ENCODE data around the gene SNPH. TPM values are rescaled to one million over a fixed set of nuclear protein-coding genes. Genes with fewer than 3 reads are reported as not detected.

SNPH gene
- total RNA-seq, 1 experiment from 2014 or later = 2.0 TPM

- BruUV-seq (replicated peaks) = no TSS peak
- peaks cover 8% of the 10 kb centered on the region for H3K36me3 Mint-ChIP-seq (ENCODE audit: insufficient read depth, unreplicated experiment)
- TF ChIP-seq CTCF (IDR thresholded peaks at IDR 0.05; ENCODE audit: unreplicated experiment) = no peak
- no peak for DNase-seq
- no peak overlapping the region for H3K4me3 Mint-ChIP-seq (ENCODE audit: low read depth, unreplicated experiment)
- no peak overlapping the region for H3K27ac Mint-ChIP-seq (ENCODE audit: unreplicated experiment)
- H3K27me3 Mint-ChIP-seq (ENCODE audit: unreplicated experiment) = no peaks in the 10 kb centered on the region
- CTCF ChIA-PET = no interaction called here
- H3K9me3 Mint-ChIP-seq (ENCODE audit: low read depth, unreplicated experiment) = no peaks in the 10 kb centered on the region
- H3K4me1 Mint-ChIP-seq (ENCODE audit: low read depth, unreplicated experiment) = peaks cover 9% of the 10 kb centered on the region
- intact Hi-C loops (cut with micrococcal nuclease; ENCODE audit: unreplicated experiment) = no loop called here
Observed at GRCh38 chr20:1300083-1300840, 34.2 kb downstream of the SNPH start.

DNA sequence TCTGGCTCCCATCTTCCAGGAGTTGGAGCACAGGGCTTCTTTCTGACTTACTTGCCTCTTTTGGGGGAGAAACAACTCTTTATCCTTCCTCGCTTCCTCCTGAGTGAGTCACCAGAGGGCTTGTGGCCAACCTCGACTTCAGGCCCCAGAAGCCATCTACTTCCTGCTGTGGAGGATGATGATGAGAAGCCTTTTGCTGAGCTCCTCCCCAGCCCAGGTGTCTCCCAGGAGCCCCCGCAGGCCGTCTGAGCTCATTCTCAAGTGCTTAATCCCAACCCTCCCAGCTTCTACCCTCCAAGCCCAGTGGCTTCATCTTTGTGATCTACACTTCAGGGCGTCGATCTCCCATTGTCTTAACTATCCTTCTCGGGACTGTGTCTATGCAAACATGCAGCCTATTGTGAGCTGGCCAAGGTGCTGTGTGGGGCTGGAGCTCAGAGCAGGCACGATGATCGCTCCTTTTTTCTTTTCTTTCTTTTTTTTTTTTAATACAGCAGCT lies 35.0 kb downstream of the SNPH start:
- no peaks in the 10 kb centered on the region for H3K27me3 Mint-ChIP-seq (ENCODE audit: unreplicated experiment)
- DNase-seq = peak; percentile 38
- TF ChIP-seq CTCF (IDR thresholded peaks at IDR 0.05; ENCODE audit: unreplicated experiment) = no peak
- peaks cover 9% of the 10 kb centered on the region for H3K4me1 Mint-ChIP-seq (ENCODE audit: low read depth, unreplicated experiment)
- intact Hi-C loops (cut with micrococcal nuclease; ENCODE audit: unreplicated experiment) = no loop called here
- H3K27ac Mint-ChIP-seq (ENCODE audit: unreplicated experiment) = no peak overlapping the region
- peaks cover 8% of the 10 kb centered on the region for H3K36me3 Mint-ChIP-seq (ENCODE audit: insufficient read depth, unreplicated experiment)
- H3K4me3 Mint-ChIP-seq (ENCODE audit: low read depth, unreplicated experiment) = no peak overlapping the region
- CTCF ChIA-PET = no interaction called here
- H3K9me3 Mint-ChIP-seq (ENCODE audit: low read depth, unreplicated experiment) = no peaks in the 10 kb centered on the region
- no TSS peak for BruUV-seq (replicated peaks)

DNA sequence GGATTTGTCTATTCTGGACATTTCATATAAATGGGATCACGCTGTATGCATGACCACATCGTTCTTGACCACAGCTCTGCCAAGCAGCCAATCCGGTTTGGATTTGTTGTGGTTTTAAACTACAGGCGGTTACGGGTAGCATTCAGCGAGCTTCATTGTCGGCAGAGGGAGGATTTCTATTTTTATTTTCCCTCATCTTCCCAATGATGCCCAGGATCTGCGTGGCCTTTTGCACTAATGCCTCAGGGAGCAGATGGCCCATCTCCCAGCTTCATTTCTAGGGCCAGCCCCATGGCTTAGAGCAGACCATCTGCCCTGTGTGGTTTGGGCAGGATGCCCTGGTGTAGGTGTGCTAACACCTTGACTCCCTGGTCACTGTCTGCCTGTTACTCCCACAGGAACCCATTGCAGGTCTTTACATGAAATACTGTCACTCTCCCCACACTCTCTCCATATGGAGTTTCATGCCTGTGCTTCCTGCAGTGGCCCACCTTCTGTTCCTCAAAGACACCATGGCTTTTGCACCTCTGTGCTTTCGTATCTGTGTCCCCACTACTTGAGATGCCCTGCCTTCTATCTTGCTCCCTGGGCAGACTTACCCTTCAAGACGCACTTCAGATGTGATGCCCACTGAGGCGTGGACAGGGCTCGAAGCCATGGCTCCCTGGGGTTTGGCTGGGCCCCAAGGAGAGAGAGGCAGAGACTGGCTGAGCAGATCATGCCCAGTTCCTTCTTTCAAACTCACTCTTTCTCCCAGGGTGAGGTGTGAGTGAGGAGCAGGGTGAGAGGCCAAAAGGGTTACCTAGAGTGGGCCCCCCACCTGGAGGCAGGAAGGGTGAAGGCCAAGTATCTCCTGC lies 36.8 kb downstream of the SNPH start:
- intact Hi-C loops (cut with micrococcal nuclease; ENCODE audit: unreplicated experiment) = no loop called here
- Mint-ChIP-seq H3K4me3 (ENCODE audit: low read depth, unreplicated experiment) (no peak overlapping the region), H3K9me3 (ENCODE audit: low read depth, unreplicated experiment) (no peaks in the 10 kb centered on the region), H3K36me3 (ENCODE audit: insufficient read depth, unreplicated experiment) (peaks cover 8% of the 10 kb centered on the region), H3K27me3 (ENCODE audit: unreplicated experiment) (no peaks in the 10 kb centered on the region), H3K27ac (ENCODE audit: unreplicated experiment) (no peak overlapping the region), H3K4me1 (ENCODE audit: low read depth, unreplicated experiment) (peaks cover 9% of the 10 kb centered on the region)
- TF ChIP-seq CTCF (IDR thresholded peaks at IDR 0.05; ENCODE audit: unreplicated experiment) = no peak
- BruUV-seq (replicated peaks) = no TSS peak
- CTCF ChIA-PET = no interaction called here
- DNase-seq = no peak

GRCh38 chr20:1304710-1305515 lies 38.8 kb downstream of the SNPH start:
- Mint-ChIP-seq H3K4me1 (ENCODE audit: low read depth, unreplicated experiment) (peaks cover 9% of the 10 kb centered on the region), H3K9me3 (ENCODE audit: low read depth, unreplicated experiment) (no peaks in the 10 kb centered on the region), H3K4me3 (ENCODE audit: low read depth, unreplicated experiment) (no peak overlapping the region), H3K27me3 (ENCODE audit: unreplicated experiment) (no peaks in the 10 kb centered on the region), H3K36me3 (ENCODE audit: insufficient read depth, unreplicated experiment) (peaks cover 8% of the 10 kb centered on the region), H3K27ac (ENCODE audit: unreplicated experiment) (no peak overlapping the region)
- BruUV-seq (replicated peaks) = no TSS peak
- CTCF ChIA-PET = no interaction called here
- no peak for TF ChIP-seq CTCF (IDR thresholded peaks at IDR 0.05; ENCODE audit: unreplicated experiment)
- intact Hi-C loops (cut with micrococcal nuclease; ENCODE audit: unreplicated experiment) = no loop called here
- no peak for DNase-seq

All from Calu3 (cell line).